Caco-2 (cell line): ENCODE data around the gene PDCD5. TPM values are rescaled to one million over a fixed set of nuclear protein-coding genes. Genes with fewer than 3 reads are reported as not detected.

Experiments used
- BruUV-seq: library from RNA; stranded (reverse); fragments of 400-500 nt; replicated peaks from 2 replicates; lab custom pipeline; 2021; lab: Mats Ljungman, UMichigan
- CTCF ChIA-PET: fragments of 300-600 bp; sonication (Branson Sonifier 250); formaldehyde crosslinking; loops from one replicate; lab custom pipeline; 2022; ENCODE audit warnings: antibody characterized with exemption; lab: Charles Lee
- POLR2A ChIA-PET: fragments of 300-600 bp; sonication (Branson Sonifier 250); formaldehyde crosslinking; loops from one replicate; lab custom pipeline; 2022; ENCODE audit warnings: antibody characterized with exemption; lab: Charles Lee
- DNase-seq, 2 experiments: peaks; one replicate each; pipeline versions ENCODE4 v3.0.0 to v3.0.0-alpha.2; 2020 to 2022
- H3K27me3 ChIP-seq: replicated peaks from 2 replicates; pipeline ENCODE4 v1.6.0; 2011; ENCODE audit warnings: low read length; ENCODE audit not compliant: control insufficient read depth, insufficient read depth
- H3K36me3 ChIP-seq: 2 replicates; pipeline ENCODE4 v1.5.1; 2011; ENCODE audit warnings: low read length; ENCODE audit not compliant: control insufficient read depth, insufficient read depth
- H3K4me1 ChIP-seq: fragments of 250-450 bp; sonication (Bioruptor Pico); 2 replicates; pipeline ENCODE4 v1.5.1; 2020; ENCODE audit warnings: mild to moderate bottlenecking
- H3K4me3 ChIP-seq: 2 replicates; pipeline ENCODE4 v1.5.1; 2011; ENCODE audit warnings: low read depth, mild to moderate bottlenecking, control low read depth, low read length
- H3K9me3 ChIP-seq: fragments of 250-450 bp; sonication (Bioruptor Pico); 2 replicates; pipeline ENCODE4 v1.5.1; 2020; ENCODE audit warnings: mild to moderate bottlenecking, moderate library complexity
- H3K27ac Mint-ChIP-seq: one replicate; pipeline ENCODE4 v1.8.0; 2022; ENCODE audit warnings: mixed read lengths; ENCODE audit not compliant: unreplicated experiment
- H3K27me3 Mint-ChIP-seq: one replicate; pipeline ENCODE4 v1.8.0; 2022; ENCODE audit warnings: mixed read lengths; ENCODE audit not compliant: insufficient read depth, unreplicated experiment
- H3K36me3 Mint-ChIP-seq: one replicate; pipeline ENCODE4 v1.8.0; 2022; ENCODE audit warnings: mild to moderate bottlenecking, mixed read lengths; ENCODE audit not compliant: insufficient read depth, unreplicated experiment
- H3K4me1 Mint-ChIP-seq: one replicate; pipeline ENCODE4 v1.8.0; 2022; ENCODE audit warnings: low read depth, mixed read lengths; ENCODE audit not compliant: unreplicated experiment
- H3K4me3 Mint-ChIP-seq: one replicate; pipeline ENCODE4 v1.8.0; 2022; ENCODE audit warnings: mild to moderate bottlenecking, moderate library complexity, mixed read lengths; ENCODE audit not compliant: unreplicated experiment
- H3K9me3 Mint-ChIP-seq: one replicate; pipeline ENCODE4 v1.8.0; 2022; ENCODE audit warnings: mixed read lengths; ENCODE audit not compliant: unreplicated experiment
- intact Hi-C: fragments of 100-400 bp; cut with micrococcal nuclease; formaldehyde crosslinking; loops from one replicate; pipeline ENCODE4 v1.10.0; 2022; ENCODE audit not compliant: unreplicated experiment
- total RNA-seq: library from RNA; stranded (reverse); gene quantifications from 2 replicates; pipeline ENCODE4 v1.2.3, GENCODE V29; 2022
- TF ChIP-seq, protein P1 (sequence below), 2 experiments: fragments of 200-600 bp in 1 of 2; IDR thresholded peaks; 1 replicate in 1 of 2; 2 replicates in 1 of 2; pipeline versions ENCODE4 v1.5.1 to v1.8.0; 2011 to 2022; ENCODE audit warnings: antibody characterized with exemption in 1 of 2, control low read depth in 1 of 2, inconsistent platforms in 1 of 2, low read depth in 1 of 2, low read length in 1 of 2, mild to moderate bottlenecking in 1 of 2, moderate library complexity in 1 of 2; ENCODE audit not compliant: insufficient read depth in 1 of 2, severe bottlenecking in 1 of 2, unreplicated experiment in 1 of 2

Gene PDCD5
- total RNA-seq, 1 experiment from 2014 or later = 219 TPM

DNA sequence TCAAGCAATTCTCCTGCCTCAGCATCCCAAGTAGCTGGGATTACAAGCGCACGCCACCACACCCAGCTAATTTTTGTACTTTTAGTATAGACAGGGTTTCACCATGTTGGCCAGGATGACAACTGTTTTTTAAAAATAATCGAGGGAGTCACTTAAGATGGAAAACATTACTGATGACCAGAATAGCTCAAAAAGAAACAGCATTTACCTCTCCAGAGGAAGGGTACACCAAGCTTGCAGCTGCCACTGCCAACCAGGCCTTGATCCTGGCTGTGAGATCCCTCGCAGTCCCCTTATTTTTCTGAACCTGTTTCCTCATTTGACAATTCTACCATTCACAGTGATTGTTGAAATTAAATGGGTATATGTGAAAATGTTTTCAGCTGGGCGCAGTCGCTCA, 14.5 kb downstream of the PDCD5 start:
- TF ChIP-seq, protein P1, sequence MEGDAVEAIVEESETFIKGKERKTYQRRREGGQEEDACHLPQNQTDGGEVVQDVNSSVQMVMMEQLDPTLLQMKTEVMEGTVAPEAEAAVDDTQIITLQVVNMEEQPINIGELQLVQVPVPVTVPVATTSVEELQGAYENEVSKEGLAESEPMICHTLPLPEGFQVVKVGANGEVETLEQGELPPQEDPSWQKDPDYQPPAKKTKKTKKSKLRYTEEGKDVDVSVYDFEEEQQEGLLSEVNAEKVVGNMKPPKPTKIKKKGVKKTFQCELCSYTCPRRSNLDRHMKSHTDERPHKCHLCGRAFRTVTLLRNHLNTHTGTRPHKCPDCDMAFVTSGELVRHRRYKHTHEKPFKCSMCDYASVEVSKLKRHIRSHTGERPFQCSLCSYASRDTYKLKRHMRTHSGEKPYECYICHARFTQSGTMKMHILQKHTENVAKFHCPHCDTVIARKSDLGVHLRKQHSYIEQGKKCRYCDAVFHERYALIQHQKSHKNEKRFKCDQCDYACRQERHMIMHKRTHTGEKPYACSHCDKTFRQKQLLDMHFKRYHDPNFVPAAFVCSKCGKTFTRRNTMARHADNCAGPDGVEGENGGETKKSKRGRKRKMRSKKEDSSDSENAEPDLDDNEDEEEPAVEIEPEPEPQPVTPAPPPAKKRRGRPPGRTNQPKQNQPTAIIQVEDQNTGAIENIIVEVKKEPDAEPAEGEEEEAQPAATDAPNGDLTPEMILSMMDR (IDR thresholded peaks at IDR 0.05; ENCODE audit: insufficient read depth in 1 of 2, low read depth in 1 of 2, low read length in 1 of 2, severe bottlenecking in 1 of 2, unreplicated experiment in 1 of 2) = no peak
- Mint-ChIP-seq H3K36me3 (peaks cover 87% of the 10 kb centered on the region), H3K9me3 (peaks cover 9% of the 10 kb centered on the region), H3K4me3 (no peak overlapping the region), H3K27ac (no peak overlapping the region), H3K4me1 (peaks cover 7% of the 10 kb centered on the region), H3K27me3 (no peaks in the 10 kb centered on the region)
- Histone ChIP-seq H3K36me3 (peaks cover 3% of the 10 kb centered on the region; the same call in 1 of the 2 replicates), H3K4me1 (no peaks in the 10 kb centered on the region), H3K9me3 (no peaks in the 10 kb centered on the region), H3K4me3 (no peak overlapping the region), H3K27me3 (no peaks in the 10 kb centered on the region)
- ChIA-PET CTCF (no interaction called here), POLR2A (no interaction called here)
- no TSS peak for BruUV-seq
- no peak for DNase-seq
- intact Hi-C loops = loop anchor here (10.0 kb wide), 1 partner anchor 79 kb away; the partner anchor contains the start of genes ANKRD27 and RGS9BP

DNA sequence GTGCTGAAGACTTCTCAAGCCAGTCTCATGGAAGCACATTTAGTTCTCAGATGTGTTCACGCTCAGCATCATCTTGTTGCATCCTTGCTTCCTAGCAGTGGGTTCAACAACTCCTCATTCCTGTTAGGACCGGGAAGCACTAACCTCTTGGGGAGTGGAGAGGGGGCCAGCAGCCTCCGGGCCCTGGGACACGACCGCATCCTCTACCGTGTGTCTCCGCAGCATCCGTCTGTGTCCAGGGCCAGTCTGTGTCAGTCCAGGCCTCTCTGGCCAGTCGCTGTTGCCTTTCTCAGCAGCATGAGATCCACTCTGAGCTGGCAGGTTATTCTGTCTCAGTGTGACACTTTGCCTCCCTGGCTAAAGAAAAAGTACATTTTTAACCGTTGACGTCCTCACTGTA, 17.0 kb downstream of the PDCD5 start:
- Histone ChIP-seq H3K4me1 (no peaks in the 10 kb centered on the region), H3K36me3 (peaks cover 4% of the 10 kb centered on the region; the same call in 1 of the 2 replicates), H3K27me3 (no peaks in the 10 kb centered on the region), H3K9me3 (no peaks in the 10 kb centered on the region), H3K4me3 (no peak overlapping the region)
- ChIA-PET POLR2A (no interaction called here), CTCF (interaction anchor here (1.8 kb wide), 1 partner anchor 102 kb away, joined by 3 read pairs; no protein-coding TSS in a partner anchor)
- TF ChIP-seq, protein P1 (IDR thresholded peaks at IDR 0.05; ENCODE audit: insufficient read depth in 1 of 2, low read depth in 1 of 2, low read length in 1 of 2, severe bottlenecking in 1 of 2, unreplicated experiment in 1 of 2) = no peak
- intact Hi-C loops = loop anchor here (10.0 kb wide), 1 partner anchor 77 kb away; the partner anchor contains the start of genes ANKRD27 and RGS9BP
- DNase-seq = no peak
- Mint-ChIP-seq H3K9me3 (no peaks in the 10 kb centered on the region), H3K4me3 (no peak overlapping the region), H3K4me1 (peaks cover 7% of the 10 kb centered on the region), H3K27ac (no peak overlapping the region), H3K27me3 (no peaks in the 10 kb centered on the region), H3K36me3 (peaks cover 85% of the 10 kb centered on the region)
- no TSS peak for BruUV-seq

DNA sequence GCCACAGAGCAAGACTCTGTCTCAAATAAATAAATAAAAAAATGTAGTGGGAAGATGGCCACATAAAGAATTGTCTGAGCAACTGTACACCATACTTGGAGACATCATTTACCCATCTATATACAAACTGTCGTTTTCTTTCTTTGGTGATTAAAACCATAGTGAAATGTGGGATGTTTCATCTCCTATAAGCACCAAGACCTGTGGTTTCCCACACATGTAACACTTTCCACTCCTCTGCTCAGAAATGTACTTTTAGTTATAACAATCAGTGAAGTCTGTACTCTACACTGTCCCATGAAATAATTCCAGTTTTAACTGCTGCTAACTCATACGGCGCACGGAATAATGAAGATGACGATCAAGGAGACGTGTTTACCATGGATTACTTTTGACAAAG, 18.3 kb downstream of the PDCD5 start:
- POLR2A ChIA-PET = no interaction called here
- no peaks in the 10 kb centered on the region for H3K4me1 ChIP-seq
- CTCF ChIA-PET = interaction anchor here (0.9 to 1.8 kb wide), 3 partner anchors 78 to 311 kb away, joined by 3 to 5 read pairs (median 3); no protein-coding TSS in a partner anchor
- BruUV-seq = no TSS peak
- Mint-ChIP-seq H3K4me3 (no peak overlapping the region), H3K27ac (no peak overlapping the region), H3K36me3 (peaks cover 83% of the 10 kb centered on the region), H3K27me3 (no peaks in the 10 kb centered on the region), H3K9me3 (no peaks in the 10 kb centered on the region), H3K4me1 (peaks cover 7% of the 10 kb centered on the region)
- intact Hi-C loops = loop anchor here (10.0 kb wide), 1 partner anchor 76 kb away; the partner anchor contains the start of genes ANKRD27 and RGS9BP
- DNase-seq = no peak
- no peaks in the 10 kb centered on the region for H3K9me3 ChIP-seq
- H3K27me3 ChIP-seq = no peaks in the 10 kb centered on the region
- no peak overlapping the region for H3K4me3 ChIP-seq
- TF ChIP-seq, protein P1 (IDR thresholded peaks at IDR 0.05; ENCODE audit: insufficient read depth in 1 of 2, low read depth in 1 of 2, low read length in 1 of 2, severe bottlenecking in 1 of 2, unreplicated experiment in 1 of 2) = no peak
- H3K36me3 ChIP-seq = peaks cover 4% of the 10 kb centered on the region
